DOHH2 (cell line): ENCODE measurements around the gene NFKB1.
"Not testable (repeated sequence)": the region's sequence is repeated elsewhere in the genome, so short reads cannot be mapped to it uniquely, and the experiment has no call there.

ENCODE experiments used
- H3F3A ChIP-seq: fragments of 200-600 bp; sonication (generic), shearing (Covaris generic); 2 replicates; pipeline ENCODE4 v1.6.0; 2016; ENCODE audit warnings: antibody characterized with exemption, mild to moderate bottlenecking; ENCODE audit not compliant: control insufficient read depth, insufficient read depth
- H3K27ac ChIP-seq: fragments of 200-600 bp; sonication (generic); 2 replicates; pipeline ENCODE4 v1.5.1; 2014; ENCODE audit warnings: low read depth, mild to moderate bottlenecking, low read length, moderate library complexity
- H3K27me3 ChIP-seq: fragments of 200-600 bp; sonication (generic); 2 replicates; pipeline ENCODE4 v1.6.1; 2014; ENCODE audit warnings: mild to moderate bottlenecking, low read length, mixed read lengths; ENCODE audit not compliant: control insufficient read depth
- H3K36me3 ChIP-seq: fragments of 200-600 bp; sonication (generic); 2 replicates; pipeline ENCODE4 v1.6.1; 2014; ENCODE audit warnings: mild to moderate bottlenecking, low read length, moderate library complexity, mixed read lengths; ENCODE audit not compliant: control insufficient read depth
- H3K4me1 ChIP-seq: fragments of 200-600 bp; sonication (generic); 2 replicates; pipeline ENCODE4 v1.6.1; 2014; ENCODE audit warnings: mild to moderate bottlenecking, low read length, mixed read lengths; ENCODE audit not compliant: control insufficient read depth
- H3K4me2 ChIP-seq: fragments of 200-600 bp; sonication (generic); 2 replicates; pipeline ENCODE4 v1.6.0; 2014; ENCODE audit warnings: mild to moderate bottlenecking, low read length, moderate library complexity
- H3K4me3 ChIP-seq: fragments of 200-600 bp; sonication (generic); 2 replicates; pipeline ENCODE4 v1.5.1; 2014; ENCODE audit warnings: mild to moderate bottlenecking, low read length, mixed read lengths
- H3K79me2 ChIP-seq: fragments of 200-600 bp; sonication (generic); 2 replicates; pipeline ENCODE4 v1.6.1; 2014; ENCODE audit warnings: mild to moderate bottlenecking, low read length, mixed read lengths; ENCODE audit not compliant: control insufficient read depth
- H3K9me2 ChIP-seq: fragments of 200-600 bp; sonication (generic); replicated peaks from 2 replicates; pipeline ENCODE4 v1.6.1; 2014; ENCODE audit warnings: mild to moderate bottlenecking, low read length, mixed read lengths; ENCODE audit not compliant: control insufficient read depth
- H3K9me3 ChIP-seq: fragments of 200-600 bp; sonication (generic); 2 replicates; pipeline ENCODE4 v1.6.1; 2014; ENCODE audit warnings: antibody characterized with exemption, low read length, mixed read lengths; ENCODE audit not compliant: control insufficient read depth, insufficient read depth
- H4K20me1 ChIP-seq: fragments of 200-600 bp; sonication (generic); 2 replicates; pipeline ENCODE4 v1.6.0; 2014; ENCODE audit warnings: low read depth, mild to moderate bottlenecking, antibody characterized with exemption, low read length, moderate library complexity; ENCODE audit not compliant: control insufficient read depth, insufficient read depth
- EZH2phosphoT487 ChIP-seq: fragments of 200-600 bp; sonication (generic); IDR thresholded peaks from 2 replicates; pipeline ENCODE4 v1.6.1; 2017; ENCODE audit warnings: borderline replicate concordance, mild to moderate bottlenecking, antibody characterized with exemption, low read length, moderate library complexity, mixed read lengths
- TF ChIP-seq, protein P1 (sequence below): fragments of 200-600 bp; sonication (generic); IDR thresholded peaks from one replicate; pipeline ENCODE4 v1.5.1; 2014; ENCODE audit warnings: antibody characterized with exemption, mild to moderate bottlenecking, low read depth, low read length; ENCODE audit not compliant: poor library complexity, severe bottlenecking

NFKB1 gene

GRCh38 chr4:102474736-102475504 is 26.2 kb upstream of the NFKB1 start:
- Histone ChIP-seq H3K4me3 (no peak overlapping the region), H3F3A (no peaks in the 10 kb centered on the region), H3K27me3 (no peaks in the 10 kb centered on the region), H3K9me2 (no peaks in the 10 kb centered on the region), H3K4me1 (no peaks in the 10 kb centered on the region), H4K20me1 (no peaks in the 10 kb centered on the region), H3K27ac (no peak overlapping the region), H3K79me2 (no peaks in the 10 kb centered on the region), H3K4me2 (no peak overlapping the region), H3K9me3 (no peaks in the 10 kb centered on the region; the same call in 1 of the 2 replicates), H3K36me3 (no peaks in the 10 kb centered on the region)
- no peak for TF ChIP-seq EZH2phosphoT487
- TF ChIP-seq, protein P1, sequence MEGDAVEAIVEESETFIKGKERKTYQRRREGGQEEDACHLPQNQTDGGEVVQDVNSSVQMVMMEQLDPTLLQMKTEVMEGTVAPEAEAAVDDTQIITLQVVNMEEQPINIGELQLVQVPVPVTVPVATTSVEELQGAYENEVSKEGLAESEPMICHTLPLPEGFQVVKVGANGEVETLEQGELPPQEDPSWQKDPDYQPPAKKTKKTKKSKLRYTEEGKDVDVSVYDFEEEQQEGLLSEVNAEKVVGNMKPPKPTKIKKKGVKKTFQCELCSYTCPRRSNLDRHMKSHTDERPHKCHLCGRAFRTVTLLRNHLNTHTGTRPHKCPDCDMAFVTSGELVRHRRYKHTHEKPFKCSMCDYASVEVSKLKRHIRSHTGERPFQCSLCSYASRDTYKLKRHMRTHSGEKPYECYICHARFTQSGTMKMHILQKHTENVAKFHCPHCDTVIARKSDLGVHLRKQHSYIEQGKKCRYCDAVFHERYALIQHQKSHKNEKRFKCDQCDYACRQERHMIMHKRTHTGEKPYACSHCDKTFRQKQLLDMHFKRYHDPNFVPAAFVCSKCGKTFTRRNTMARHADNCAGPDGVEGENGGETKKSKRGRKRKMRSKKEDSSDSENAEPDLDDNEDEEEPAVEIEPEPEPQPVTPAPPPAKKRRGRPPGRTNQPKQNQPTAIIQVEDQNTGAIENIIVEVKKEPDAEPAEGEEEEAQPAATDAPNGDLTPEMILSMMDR, result no peak

DNA sequence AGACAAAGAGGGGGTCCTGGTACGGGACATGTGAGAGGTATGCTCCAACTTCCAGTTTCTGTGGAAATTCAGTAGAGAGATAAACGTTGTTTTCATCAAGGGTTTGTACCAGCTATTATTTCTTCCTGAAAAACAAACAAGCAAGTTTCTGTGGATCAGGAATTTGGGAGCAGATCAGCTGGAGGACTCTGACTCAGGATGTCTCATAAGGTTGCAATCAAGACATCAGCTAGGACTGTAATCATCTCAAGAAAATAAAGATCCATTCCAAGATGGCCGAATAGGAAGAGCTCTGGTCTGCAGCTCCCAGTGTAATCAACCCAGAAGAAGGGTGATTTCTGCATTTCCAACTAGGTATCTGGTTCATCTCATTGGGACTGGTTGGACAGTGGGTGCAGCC is 23.5 kb upstream of the NFKB1 start:
- H3K4me1 ChIP-seq, result no peaks in the 10 kb centered on the region
- no peaks in the 10 kb centered on the region for H4K20me1 ChIP-seq
- no peaks in the 10 kb centered on the region for H3K79me2 ChIP-seq
- no peaks in the 10 kb centered on the region for H3K9me2 ChIP-seq
- no peaks in the 10 kb centered on the region for H3F3A ChIP-seq
- no peak overlapping the region for H3K27ac ChIP-seq
- H3K4me3 ChIP-seq, result no peak overlapping the region
- no peaks in the 10 kb centered on the region; the same call in 1 of the 2 replicates for H3K9me3 ChIP-seq
- no peak overlapping the region for H3K4me2 ChIP-seq
- H3K27me3 ChIP-seq, result no peaks in the 10 kb centered on the region
- H3K36me3 ChIP-seq, result no peaks in the 10 kb centered on the region
- TF ChIP-seq EZH2phosphoT487, result no peak
- TF ChIP-seq, protein P1, result no peak

GRCh38 chr4:102478186-102478585 is 23.0 kb upstream of the NFKB1 start:
- Histone ChIP-seq H3K9me3 (no peaks in the 10 kb centered on the region; the same call in 1 of the 2 replicates), H3K27ac (no peak overlapping the region), H3K79me2 (no peaks in the 10 kb centered on the region), H3F3A (no peaks in the 10 kb centered on the region), H3K36me3 (no peaks in the 10 kb centered on the region), H3K4me2 (no peak overlapping the region), H3K9me2 (no peaks in the 10 kb centered on the region), H4K20me1 (no peaks in the 10 kb centered on the region), H3K27me3 (no peaks in the 10 kb centered on the region), H3K4me1 (no peaks in the 10 kb centered on the region), H3K4me3 (no peak overlapping the region)
- TF ChIP-seq EZH2phosphoT487, result no peak
- TF ChIP-seq, protein P1, result no peak

DNA sequence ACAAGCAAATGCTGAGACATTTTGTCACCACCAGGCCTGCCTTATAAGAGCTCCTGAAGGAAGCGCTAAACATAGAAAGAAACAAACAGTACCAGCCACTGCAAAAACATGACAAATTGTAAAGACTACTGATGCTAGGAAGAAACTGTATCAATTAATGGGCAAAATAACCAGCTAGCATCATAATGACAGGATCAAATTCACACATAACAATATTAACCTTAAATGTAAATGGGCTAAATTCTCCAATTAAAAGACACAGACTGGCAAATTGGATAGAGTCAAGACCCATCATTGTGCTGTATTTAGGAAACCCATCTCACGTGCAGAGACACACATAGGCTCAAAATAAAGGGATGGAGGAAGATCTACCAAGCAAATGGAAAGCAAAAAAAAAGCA is 21.3 kb upstream of the NFKB1 start:
- not testable (repeated sequence) for H3K9me3 ChIP-seq, H3K36me3 ChIP-seq, H3K27me3 ChIP-seq, H3K79me2 ChIP-seq, H3K27ac ChIP-seq, H4K20me1 ChIP-seq, H3K4me2 ChIP-seq, H3K4me3 ChIP-seq, H3F3A ChIP-seq, H3K9me2 ChIP-seq, H3K4me1 ChIP-seq
